ENCODE data around the gene CFAP157. TPM values are rescaled to one million over a fixed set of nuclear protein-coding genes. Genes with fewer than 3 reads are reported as not detected.

Gene CFAP157
- polyA plus RNA-seq, 1 of the 3 experiments (the other 2 are of a cell fraction) = 0.25 TPM

GRCh38 chr9:127714951-127715469 is 8.2 kb downstream of the CFAP157 start:
- no peaks in the 10 kb centered on the region for H4K20me1 ChIP-seq (ENCODE audit: insufficient read depth)
- TF ChIP-seq, protein P1, sequence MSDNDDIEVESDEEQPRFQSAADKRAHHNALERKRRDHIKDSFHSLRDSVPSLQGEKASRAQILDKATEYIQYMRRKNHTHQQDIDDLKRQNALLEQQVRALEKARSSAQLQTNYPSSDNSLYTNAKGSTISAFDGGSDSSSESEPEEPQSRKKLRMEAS (IDR thresholded peaks at IDR 0.05; ENCODE audit: low read depth) = no peak
- no peak for TF ChIP-seq TEAD4 (IDR thresholded peaks at IDR 0.05; ENCODE audit: borderline replicate concordance, insufficient read depth)
- TF ChIP-seq, protein P2, sequence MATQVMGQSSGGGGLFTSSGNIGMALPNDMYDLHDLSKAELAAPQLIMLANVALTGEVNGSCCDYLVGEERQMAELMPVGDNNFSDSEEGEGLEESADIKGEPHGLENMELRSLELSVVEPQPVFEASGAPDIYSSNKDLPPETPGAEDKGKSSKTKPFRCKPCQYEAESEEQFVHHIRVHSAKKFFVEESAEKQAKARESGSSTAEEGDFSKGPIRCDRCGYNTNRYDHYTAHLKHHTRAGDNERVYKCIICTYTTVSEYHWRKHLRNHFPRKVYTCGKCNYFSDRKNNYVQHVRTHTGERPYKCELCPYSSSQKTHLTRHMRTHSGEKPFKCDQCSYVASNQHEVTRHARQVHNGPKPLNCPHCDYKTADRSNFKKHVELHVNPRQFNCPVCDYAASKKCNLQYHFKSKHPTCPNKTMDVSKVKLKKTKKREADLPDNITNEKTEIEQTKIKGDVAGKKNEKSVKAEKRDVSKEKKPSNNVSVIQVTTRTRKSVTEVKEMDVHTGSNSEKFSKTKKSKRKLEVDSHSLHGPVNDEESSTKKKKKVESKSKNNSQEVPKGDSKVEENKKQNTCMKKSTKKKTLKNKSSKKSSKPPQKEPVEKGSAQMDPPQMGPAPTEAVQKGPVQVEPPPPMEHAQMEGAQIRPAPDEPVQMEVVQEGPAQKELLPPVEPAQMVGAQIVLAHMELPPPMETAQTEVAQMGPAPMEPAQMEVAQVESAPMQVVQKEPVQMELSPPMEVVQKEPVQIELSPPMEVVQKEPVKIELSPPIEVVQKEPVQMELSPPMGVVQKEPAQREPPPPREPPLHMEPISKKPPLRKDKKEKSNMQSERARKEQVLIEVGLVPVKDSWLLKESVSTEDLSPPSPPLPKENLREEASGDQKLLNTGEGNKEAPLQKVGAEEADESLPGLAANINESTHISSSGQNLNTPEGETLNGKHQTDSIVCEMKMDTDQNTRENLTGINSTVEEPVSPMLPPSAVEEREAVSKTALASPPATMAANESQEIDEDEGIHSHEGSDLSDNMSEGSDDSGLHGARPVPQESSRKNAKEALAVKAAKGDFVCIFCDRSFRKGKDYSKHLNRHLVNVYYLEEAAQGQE (IDR thresholded peaks at IDR 0.05; ENCODE audit: low read depth, low read length) = no peak
- TF ChIP-seq FOXM1 (IDR thresholded peaks at IDR 0.05; ENCODE audit: low read depth) = no peak
- no peak for TF ChIP-seq RFX5 (IDR thresholded peaks at IDR 0.05; ENCODE audit: low read length)
- no peak for TF ChIP-seq USF1 (IDR thresholded peaks at IDR 0.05; ENCODE audit: borderline replicate concordance, low read depth)
- no peak for TF ChIP-seq SIN3A (IDR thresholded peaks at IDR 0.05; ENCODE audit: borderline replicate concordance, low read depth, low read length)
- TF ChIP-seq FOXJ3 (CRISPR knock-in tag; IDR thresholded peaks at IDR 0.05) = no peak
- no peak for TF ChIP-seq MXI1 (IDR thresholded peaks at IDR 0.05; ENCODE audit: low read depth, low read length)
- no peak for TF ChIP-seq ELF1 (IDR thresholded peaks at IDR 0.05)
- TF ChIP-seq, protein P3, sequence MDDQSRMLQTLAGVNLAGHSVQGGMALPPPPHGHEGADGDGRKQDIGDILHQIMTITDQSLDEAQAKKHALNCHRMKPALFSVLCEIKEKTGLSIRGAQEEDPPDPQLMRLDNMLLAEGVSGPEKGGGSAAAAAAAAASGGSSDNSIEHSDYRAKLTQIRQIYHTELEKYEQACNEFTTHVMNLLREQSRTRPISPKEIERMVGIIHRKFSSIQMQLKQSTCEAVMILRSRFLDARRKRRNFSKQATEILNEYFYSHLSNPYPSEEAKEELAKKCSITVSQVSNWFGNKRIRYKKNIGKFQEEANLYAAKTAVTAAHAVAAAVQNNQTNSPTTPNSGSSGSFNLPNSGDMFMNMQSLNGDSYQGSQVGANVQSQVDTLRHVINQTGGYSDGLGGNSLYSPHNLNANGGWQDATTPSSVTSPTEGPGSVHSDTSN (IDR thresholded peaks at IDR 0.05) = no peak
- TF ChIP-seq POLR2AphosphoS5 (IDR thresholded peaks at IDR 0.05; ENCODE audit: low read depth, low read length) = no peak
- no peak for TF ChIP-seq JUND (IDR thresholded peaks at IDR 0.05)
- TF ChIP-seq TCF12 (IDR thresholded peaks at IDR 0.05) = no peak
- TF ChIP-seq RAD21 (IDR thresholded peaks at IDR 0.05; ENCODE audit: low read length) = no peak
- peak overlapping the region; percentile 98 for H3K4me2 ChIP-seq
- H2AFZ ChIP-seq (ENCODE audit: low read depth) = peak overlapping the region; percentile 91
- H3K27ac ChIP-seq (ENCODE audit: low read depth in 2 of 2, low read length in 1 of 2) = peak overlapping the region; percentile 43 to 62
- H3K4me1 ChIP-seq (ENCODE audit: control insufficient read depth in 1 of 2, insufficient read depth in 2 of 2, low read depth in 1 of 2, low read length in 1 of 2) = peaks cover 0 to 17% of the 10 kb centered on the region in 2 experiments; a peak in 1 of 4 replicates
- DNase-seq = peak; percentile 75
- H3K9me3 ChIP-seq = no peaks in the 10 kb centered on the region
- H3K4me3 ChIP-seq (ENCODE audit: low read depth in 2 of 2, low read length in 1 of 2) = peak overlapping the region; percentile 94 to 98
- peaks cover 13% of the 10 kb centered on the region; the same call in 1 of the 2 replicates for H3K79me2 ChIP-seq (ENCODE audit: insufficient read depth)
- POLR2A ChIA-PET = interaction anchor here (1.0 to 1.5 kb wide), 2 partner anchors 8 to 11 kb away, joined by 3 to 4 read pairs; partner anchors contain the start of gene CFAP157
- 0% methylated on average over 7 of the region's 44 CpGs for WGBS (ENCODE audit: low lambda C conversion rate)
- H3K9ac ChIP-seq = peak overlapping the region; percentile 81
- H3K27me3 ChIP-seq (ENCODE audit: insufficient read depth) = no peaks in the 10 kb centered on the region
- H3K9me2 ChIP-seq = no peaks in the 10 kb centered on the region
- no peaks in the 10 kb centered on the region for H3K36me3 ChIP-seq (replicated peaks in 1 of 2; ENCODE audit: control insufficient read depth in 1 of 2, insufficient read depth in 2 of 2, low read length in 1 of 2)
- no peaks in the 10 kb centered on the region for H3F3A ChIP-seq (replicated peaks; ENCODE audit: insufficient read depth)
- CTCF ChIA-PET = interaction anchor here (0.6 to 2.5 kb wide), 8 partner anchors 10 to 125 kb away, joined by 3 to 15 read pairs (median 4); partner anchors contain the start of gene TOR2A
